HUES64 (cell line): ENCODE data around the gene ACADS.

Experiments used
- H3K27ac ChIP-seq: 2 replicates; pipeline ENCODE4 v1.7.0; 2013; ENCODE audit warnings: low read depth, low read length, inconsistent platforms
- H3K27me3 ChIP-seq: 2 replicates; pipeline ENCODE4 v1.6.1; 2013; ENCODE audit warnings: mild to moderate bottlenecking, low read length; ENCODE audit not compliant: insufficient read depth
- H3K36me3 ChIP-seq: 2 replicates; pipeline ENCODE4 v1.6.1; 2013; ENCODE audit warnings: mild to moderate bottlenecking, low read length; ENCODE audit not compliant: insufficient read depth
- H3K4me1 ChIP-seq: 2 replicates; pipeline ENCODE4 v1.6.1; 2013; ENCODE audit warnings: mild to moderate bottlenecking, low read length, moderate library complexity; ENCODE audit not compliant: insufficient read depth
- H3K4me3 ChIP-seq: 2 replicates; pipeline ENCODE4 v1.5.1; 2013; ENCODE audit warnings: mild to moderate bottlenecking, low read length, moderate library complexity
- H3K9ac ChIP-seq: 2 replicates; pipeline ENCODE4 v1.6.1; 2013; ENCODE audit warnings: mild to moderate bottlenecking, low read depth, low read length
- H3K9me3 ChIP-seq: 2 replicates; pipeline ENCODE4 v1.6.1; 2013; ENCODE audit warnings: low read depth, low read length; ENCODE audit not compliant: insufficient read depth
- WGBS: fragments of 150-250, 120-280 bp; methylation state at CpG from one replicate; pipeline ENCODE4 v1.1.7; 2013; ENCODE audit warnings: missing lambda C conversion rate; 5-methylcytosine and 5-hydroxymethylcytosine counted together

The ACADS gene

GRCh38 chr12:120688527-120689071, 37.0 kb upstream of the ACADS start:
- no peaks in the 10 kb centered on the region for H3K9me3 ChIP-seq
- 30% methylated on average over 6 of the region's 6 CpGs for WGBS
- peak overlapping the region; percentile 88 for H3K9ac ChIP-seq
- H3K27me3 ChIP-seq: no peaks in the 10 kb centered on the region
- H3K4me1 ChIP-seq: peaks cover 50% of the 10 kb centered on the region
- H3K4me3 ChIP-seq: peak overlapping the region; percentile 90
- peaks cover 6% of the 10 kb centered on the region; the same call in 1 of the 2 replicates for H3K36me3 ChIP-seq
- no peak overlapping the region for H3K27ac ChIP-seq

GRCh38 chr12:120689397-120690082, 36.1 kb upstream of the ACADS start:
- 50% methylated on average over 6 of the region's 6 CpGs for WGBS
- Histone ChIP-seq H3K9ac (0 out of 2 replicates have a peak overlapping the region, but pooled peaks have one; percentile 88), H3K4me1 (peaks cover 58% of the 10 kb centered on the region), H3K27me3 (no peaks in the 10 kb centered on the region), H3K36me3 (peaks cover 11% of the 10 kb centered on the region), H3K9me3 (no peaks in the 10 kb centered on the region), H3K27ac (no peak overlapping the region), H3K4me3 (peak overlapping the region; percentile 90)

GRCh38 chr12:120690083-120690450, 35.6 kb upstream of the ACADS start:
- peaks cover 59% of the 10 kb centered on the region for H3K4me1 ChIP-seq
- no peak overlapping the region for H3K9ac ChIP-seq

DNA sequence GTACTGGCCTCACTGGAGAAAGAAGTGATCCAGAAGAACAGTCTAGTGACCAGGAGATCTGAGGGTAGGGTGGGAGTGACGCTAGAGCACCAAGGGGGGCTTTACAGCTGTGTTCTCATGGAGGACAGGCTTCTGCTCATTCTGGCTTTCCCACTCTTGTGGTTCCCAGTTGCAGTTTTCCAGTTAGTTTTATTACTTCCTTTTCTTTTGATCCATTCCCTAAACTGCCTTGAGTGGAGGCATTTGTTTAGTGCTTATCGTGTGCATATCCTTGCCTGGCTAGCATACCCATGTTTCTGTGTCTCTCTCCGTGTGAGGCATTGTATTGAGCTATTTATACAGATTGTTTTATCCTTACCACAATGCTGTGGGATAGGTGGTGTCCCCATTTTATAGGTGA, 34.6 kb upstream of the ACADS start:
- Histone ChIP-seq H3K36me3 (peaks cover 26% of the 10 kb centered on the region), H3K4me3 (no peak overlapping the region), H3K9me3 (no peaks in the 10 kb centered on the region), H3K27ac (0 out of 2 replicates have a peak overlapping the region, but pooled peaks have one; percentile 5), H3K4me1 (peaks cover 59% of the 10 kb centered on the region), H3K9ac (no peak overlapping the region), H3K27me3 (no peaks in the 10 kb centered on the region)
- 69% methylated on average over 2 of the region's 3 CpGs for WGBS

More at GRCh38 chr12:120690083-120690450, 35.6 kb upstream of the ACADS start:
- peaks cover 17% of the 10 kb centered on the region for H3K36me3 ChIP-seq
- 88% methylated on average over 2 of the region's 2 CpGs for WGBS
- H3K27me3 ChIP-seq: no peaks in the 10 kb centered on the region
- H3K27ac ChIP-seq: no peak overlapping the region
- H3K9me3 ChIP-seq: no peaks in the 10 kb centered on the region
- no peak overlapping the region for H3K4me3 ChIP-seq

DNA sequence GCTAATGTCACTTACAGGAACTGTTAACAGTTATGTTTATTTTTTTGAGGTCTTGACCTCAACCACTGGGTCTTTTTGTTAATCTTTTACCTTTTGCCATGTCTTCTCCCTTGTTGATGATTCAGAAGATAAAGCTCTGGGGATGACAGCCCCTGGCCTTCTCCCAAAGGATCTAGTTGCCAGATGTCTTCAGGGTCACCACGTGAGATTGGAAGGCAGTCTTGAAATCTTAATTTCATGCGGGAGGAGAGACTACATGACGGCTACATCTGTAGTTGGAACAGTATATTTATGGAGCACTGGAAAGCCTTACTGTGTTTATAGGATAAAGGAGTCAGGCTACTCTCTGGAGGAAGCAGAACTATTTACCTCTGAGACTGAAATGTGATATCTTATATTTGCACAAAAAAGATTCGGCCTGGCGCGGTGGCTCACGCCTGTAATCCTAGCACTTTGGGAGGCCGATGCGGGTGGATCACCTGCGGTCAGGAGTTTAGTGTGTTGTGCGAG, 33.0 kb upstream of the ACADS start:
- WGBS: 87% methylated on average over 10 of the region's 11 CpGs
- peak overlapping the region; percentile 20 for H3K4me3 ChIP-seq
- peaks cover 42% of the 10 kb centered on the region for H3K36me3 ChIP-seq
- H3K27me3 ChIP-seq: no peaks in the 10 kb centered on the region
- no peak overlapping the region for H3K9ac ChIP-seq
- peak overlapping the region; percentile 75 for H3K27ac ChIP-seq
- peaks cover 59% of the 10 kb centered on the region for H3K4me1 ChIP-seq
- H3K9me3 ChIP-seq: no peaks in the 10 kb centered on the region

- 42% methylated on average over 4 of the region's 4 CpGs for WGBS
- H3K27ac ChIP-seq: peak overlapping the region; percentile 75
- H3K9ac ChIP-seq: peak overlapping the region; percentile 33
- peak overlapping the region; percentile 19; the same call in 1 of the 2 replicates for H3K4me3 ChIP-seq
- H3K27me3 ChIP-seq: no peaks in the 10 kb centered on the region
- peaks cover 53% of the 10 kb centered on the region for H3K4me1 ChIP-seq
- no peaks in the 10 kb centered on the region for H3K9me3 ChIP-seq
- H3K36me3 ChIP-seq: peaks cover 54% of the 10 kb centered on the region
These were observed 31.8 kb upstream of the ACADS start for GRCh38 chr12:120693848-120694247.

DNA sequence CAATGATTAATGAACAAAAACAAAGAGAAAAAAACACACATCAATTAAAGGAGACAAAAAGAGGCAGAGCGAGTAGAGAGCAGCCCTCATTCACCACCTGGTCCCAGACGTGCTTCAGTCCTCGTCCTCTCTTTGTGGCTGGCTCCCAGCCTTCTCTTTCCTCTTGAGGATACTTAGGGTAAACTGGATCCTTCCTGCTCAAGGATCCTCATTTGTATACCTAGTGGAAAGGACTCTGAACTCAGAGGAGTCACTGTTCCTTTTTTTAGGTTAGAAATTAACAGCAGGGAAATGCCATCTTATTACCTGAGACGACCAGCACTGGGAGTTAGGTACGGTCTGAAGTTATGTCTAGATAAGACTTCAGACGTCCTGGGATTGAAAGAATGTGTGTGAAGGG, 29.0 kb upstream of the ACADS start:
- peaks cover 82% of the 10 kb centered on the region for H3K36me3 ChIP-seq
- H3K9ac ChIP-seq: no peak overlapping the region

DNA sequence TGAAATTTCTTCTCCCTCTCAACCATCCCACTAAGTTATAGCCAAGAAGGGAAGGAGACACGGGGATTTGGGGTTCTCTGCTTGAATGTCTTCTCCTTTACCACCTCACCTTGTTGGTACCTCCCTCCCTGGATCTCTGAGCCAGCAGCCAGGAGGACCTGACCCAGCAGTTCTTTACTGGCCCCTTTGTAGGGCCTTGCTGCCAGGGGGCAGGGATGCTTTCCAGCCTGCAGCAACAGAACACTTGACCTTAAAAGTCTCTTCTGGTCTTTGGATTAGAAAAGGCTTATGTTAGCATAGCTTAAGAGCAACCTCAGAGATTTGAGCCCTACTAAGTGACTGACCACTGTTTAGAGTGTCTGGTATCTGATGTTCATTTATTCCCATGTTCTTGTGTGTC, 28.3 kb upstream of the ACADS start:
- WGBS: 100% methylated on average over 1 of the region's 1 CpG
- no peak overlapping the region for H3K9ac ChIP-seq
- H3K4me1 ChIP-seq: peaks cover 21% of the 10 kb centered on the region
- no peaks in the 10 kb centered on the region for H3K9me3 ChIP-seq
- no peak overlapping the region for H3K27ac ChIP-seq
- peaks cover 89% of the 10 kb centered on the region for H3K36me3 ChIP-seq
- H3K27me3 ChIP-seq: no peaks in the 10 kb centered on the region
- H3K4me3 ChIP-seq: no peak overlapping the region

More for the DNA sequence above, 29.0 kb upstream of the ACADS start:
- Histone ChIP-seq H3K27me3 (no peaks in the 10 kb centered on the region), H3K9me3 (no peaks in the 10 kb centered on the region), H3K4me3 (no peak overlapping the region), H3K27ac (no peak overlapping the region), H3K4me1 (peaks cover 26% of the 10 kb centered on the region)
- 92% methylated on average over 6 of the region's 6 CpGs for WGBS

GRCh38 chr12:120698665-120699064, 27.0 kb upstream of the ACADS start:
- no peak overlapping the region for H3K27ac ChIP-seq
- H3K27me3 ChIP-seq: no peaks in the 10 kb centered on the region
- peaks cover 96% of the 10 kb centered on the region for H3K36me3 ChIP-seq
- H3K9me3 ChIP-seq: no peaks in the 10 kb centered on the region
- no peak overlapping the region for H3K4me3 ChIP-seq
- WGBS: 92% methylated on average over 2 of the region's 3 CpGs
- H3K4me1 ChIP-seq: peaks cover 8% of the 10 kb centered on the region; the same call in 1 of the 2 replicates
- H3K9ac ChIP-seq: no peak overlapping the region

GRCh38 chr12:120699553-120699952, 26.1 kb upstream of the ACADS start:
- 93% methylated on average over 7 of the region's 7 CpGs for WGBS
- H3K36me3 ChIP-seq: peaks cover 95% of the 10 kb centered on the region
- no peaks in the 10 kb centered on the region for H3K9me3 ChIP-seq
- peaks cover under 1% of the 10 kb centered on the region; the same call in 1 of the 2 replicates for H3K4me1 ChIP-seq
- H3K9ac ChIP-seq: no peak overlapping the region
- no peak overlapping the region for H3K4me3 ChIP-seq
- H3K27me3 ChIP-seq: no peaks in the 10 kb centered on the region
- no peak overlapping the region for H3K27ac ChIP-seq

- Histone ChIP-seq H3K27me3 (no peaks in the 10 kb centered on the region), H3K27ac (no peak overlapping the region), H3K9me3 (no peaks in the 10 kb centered on the region), H3K9ac (no peak overlapping the region), H3K36me3 (peaks cover 87% of the 10 kb centered on the region), H3K4me3 (no peak overlapping the region), H3K4me1 (no peaks in the 10 kb centered on the region)
- 98% methylated on average over 5 of the region's 5 CpGs for WGBS
These were observed 24.7 kb upstream of the ACADS start for GRCh38 chr12:120700886-120701285.
